Measurements from ENCODE around the gene KIFAP3.
"Not testable (repeated sequence)": the region's sequence is repeated elsewhere in the genome, so short reads cannot be mapped to it uniquely, and the experiment has no call there.

Gene KIFAP3

GRCh38 chr1:170063109-170063826, 11.2 kb downstream of the KIFAP3 start:
- DNase-seq: no peak

- DNase-seq: not testable (repeated sequence)
Measured at GRCh38 chr1:170061676-170062075, 12.8 kb downstream of the KIFAP3 start.

- not testable (repeated sequence) for DNase-seq
Measured at GRCh38 chr1:170060015-170060520, 14.4 kb downstream of the KIFAP3 start.

- no peak for DNase-seq
Measured at GRCh38 chr1:170049176-170049800, 25.2 kb downstream of the KIFAP3 start.

GRCh38 chr1:170048515-170048914, 26.0 kb downstream of the KIFAP3 start:
- no peak for DNase-seq

- no peak for DNase-seq
Measured at GRCh38 chr1:170044187-170044586, 30.3 kb downstream of the KIFAP3 start.

GRCh38 chr1:170041423-170042192, 32.9 kb downstream of the KIFAP3 start:
- no peak for DNase-seq

- no peak for DNase-seq
Measured at GRCh38 chr1:170032531-170033280, 41.8 kb downstream of the KIFAP3 start.

GRCh38 chr1:170030212-170030611, 44.3 kb downstream of the KIFAP3 start:
- no peak for DNase-seq

GRCh38 chr1:170027760-170028159, 46.7 kb downstream of the KIFAP3 start:
- DNase-seq: no peak

- no peak for DNase-seq
Measured at GRCh38 chr1:170020859-170021258, 53.6 kb downstream of the KIFAP3 start.

- no peak for DNase-seq
Measured at GRCh38 chr1:170017478-170017877, 57.0 kb downstream of the KIFAP3 start.

GRCh38 chr1:170012920-170013319, 61.6 kb downstream of the KIFAP3 start:
- no peak for DNase-seq

- peak in 1 of 6 experiments; percentile 3 for DNase-seq
Measured at GRCh38 chr1:170010443-170010842, 64.1 kb downstream of the KIFAP3 start.

- no peak for DNase-seq
Measured at GRCh38 chr1:170009551-170009950, 64.9 kb downstream of the KIFAP3 start.

GRCh38 chr1:170008745-170009144, 65.8 kb downstream of the KIFAP3 start:
- not testable (repeated sequence) for DNase-seq

- not testable (repeated sequence) for DNase-seq
Measured at GRCh38 chr1:170003270-170003835, 71.1 kb downstream of the KIFAP3 start.

- no peak for DNase-seq
Measured at GRCh38 chr1:170001266-170001665, 73.2 kb downstream of the KIFAP3 start.

GRCh38 chr1:169999761-170000160, 74.7 kb downstream of the KIFAP3 start:
- DNase-seq: no peak

GRCh38 chr1:169999331-169999741, 75.2 kb downstream of the KIFAP3 start:
- DNase-seq: no peak

- no peak for DNase-seq
Measured at GRCh38 chr1:169995993-169996392, 78.5 kb downstream of the KIFAP3 start.

GRCh38 chr1:169989246-169989645, 85.2 kb downstream of the KIFAP3 start:
- no peak for DNase-seq

Data from stimulated activated naive CD4-positive, alpha-beta T cell (primary cell).